Gastrocnemius medialis (tissue), 4 donors: ENCODE data around the gene ZNF418. TPM values are rescaled to one million over a fixed set of nuclear protein-coding genes. Genes with fewer than 3 reads are reported as not detected.
A peak's percentile ranks its signal among the peaks of the same experiment; 100 is the strongest.

Source experiments
- ATAC-seq, 2 donors: fragments of 150-250 bp; one replicate each; pipeline ENCODE4 v1.9.1; 2016
- DNase-seq, 2 donors: peaks; one replicate each; pipeline ENCODE4 v3.0.0-alpha.2; 2019
- H3K27ac ChIP-seq, 4 donors: fragments of 200-600 bp; sonication (generic); 1 replicate in 1 of 4; 2 replicates in 3 of 4; pipeline ENCODE4 v1.5.1; 2016 to 2018; ENCODE audit warnings: mild to moderate bottlenecking in 2 of 4, moderate library complexity in 1 of 4
- H3K27me3 ChIP-seq, 3 donors: fragments of 200-600 bp; sonication (generic) in 2 of 3; 1 replicate in 1 of 3; 2 replicates in 2 of 3; pipeline versions ENCODE4 v1.5.1 to v1.6.0; 2016 to 2019; ENCODE audit warnings: mild to moderate bottlenecking in 1 of 3, moderate library complexity in 1 of 3
- H3K36me3 ChIP-seq, 2 donors: fragments of 200-600 bp; sonication (generic) in 1 of 2; one replicate each; pipeline ENCODE4 v1.5.1; 2017 to 2018
- H3K4me1 ChIP-seq, 2 donors: fragments of 200-600 bp; sonication (generic) in 1 of 2; one replicate each; pipeline ENCODE4 v1.5.1; 2016 to 2017; ENCODE audit warnings: mild to moderate bottlenecking in 2 of 2
- H3K4me3 ChIP-seq, 4 donors: fragments of 200-600 bp; sonication (generic) in 3 of 4; 1 replicate in 1 of 4; 2 replicates in 3 of 4; pipeline ENCODE4 v1.5.1; 2016 to 2019; ENCODE audit warnings: mild to moderate bottlenecking in 2 of 4
- H3K9me3 ChIP-seq, 3 donors: fragments of 200-600 bp; sonication (generic) in 2 of 3; 1 replicate in 1 of 3; 2 replicates in 2 of 3; pipeline ENCODE4 v1.5.1; 2016 to 2019
- POLR2A ChIP-seq, 2 donors: fragments of 450-650 bp; IDR thresholded peaks; one replicate each; pipeline ENCODE4 v1.6.1; 2017; ENCODE audit warnings: antibody characterized with exemption in 2 of 2, mild to moderate bottlenecking in 2 of 2, moderate library complexity in 2 of 2
- in situ Hi-C, 4 donors: fragments of 200-750 bp; cut with MboI; loops; one replicate each; pipeline versions ENCODE4 v1.15.0 to v1.8.0; 2017; ENCODE audit warnings: low sequenced_read_pairs in 4 of 4
- intact Hi-C: fragments of 100-400 bp; cut with DNase I; formaldehyde crosslinking; loops from one replicate; pipeline ENCODE4 v1.15.1; 2023; ENCODE audit warnings: low total_unique reads
- total RNA-seq, 4 donors: library from RNA; depleted of rRNA; stranded (reverse); fragments of >200 nt; gene quantifications; one replicate each; pipeline versions ENCODE4 v1.1.0 to v1.2.3, GENCODE V29; 2016
- TF ChIP-seq, protein P1 (sequence below), 5 experiments: fragments of 450-650 bp in 3 of 5; fragments of 200-600 bp in 2 of 5; sonication (generic) in 2 of 5; IDR thresholded peaks in 4 of 5; conservative IDR thresholded peaks in 1 of 5; 1 replicate in 4 of 5; 2 replicates in 1 of 5; pipeline ENCODE4 v1.5.1; 2016 to 2019; ENCODE audit warnings: antibody characterized with exemption in 5 of 5, mild to moderate bottlenecking in 3 of 5, moderate library complexity in 3 of 5

The ZNF418 gene
- total RNA-seq, 4 donors from 2014 or later: 0.52 to 2.4 (median 0.87) TPM

GRCh38 chr19:57947419-57948134, 12.4 kb upstream of the ZNF418 start, which contains the start of gene ZNF256:
ZNF256 (minus strand) TSS chr19:57947706; CDS start chr19:57947474, 232 bp downstream.
- H3K9me3 ChIP-seq: peaks cover 0 to 22% (median 0%) of the 10 kb centered on the region in 3 donors
- ATAC-seq (peak; percentile 96 to 99), DNase-seq (peak; percentile 87 to 95)
- no peaks in the 10 kb centered on the region for H3K27me3 ChIP-seq
- intact Hi-C loops (loop anchor here (1.0 to 5.0 kb wide), 3 partner anchors 55 to 370 kb away; partner anchors contain the start of genes ZNF135, ZNF416 and ZNF606), in situ Hi-C loops (no loop called here)
- H3K27ac ChIP-seq: peak within 1 kb of the TSS; percentile 78 to 88 (median 85)
- peak within 1 kb of the TSS; percentile 77 to 99 (median 93) for H3K4me3 ChIP-seq
- peaks cover 7 to 8% of the 10 kb centered on the region in 2 donors for H3K4me1 ChIP-seq
- TF ChIP-seq, protein P1, sequence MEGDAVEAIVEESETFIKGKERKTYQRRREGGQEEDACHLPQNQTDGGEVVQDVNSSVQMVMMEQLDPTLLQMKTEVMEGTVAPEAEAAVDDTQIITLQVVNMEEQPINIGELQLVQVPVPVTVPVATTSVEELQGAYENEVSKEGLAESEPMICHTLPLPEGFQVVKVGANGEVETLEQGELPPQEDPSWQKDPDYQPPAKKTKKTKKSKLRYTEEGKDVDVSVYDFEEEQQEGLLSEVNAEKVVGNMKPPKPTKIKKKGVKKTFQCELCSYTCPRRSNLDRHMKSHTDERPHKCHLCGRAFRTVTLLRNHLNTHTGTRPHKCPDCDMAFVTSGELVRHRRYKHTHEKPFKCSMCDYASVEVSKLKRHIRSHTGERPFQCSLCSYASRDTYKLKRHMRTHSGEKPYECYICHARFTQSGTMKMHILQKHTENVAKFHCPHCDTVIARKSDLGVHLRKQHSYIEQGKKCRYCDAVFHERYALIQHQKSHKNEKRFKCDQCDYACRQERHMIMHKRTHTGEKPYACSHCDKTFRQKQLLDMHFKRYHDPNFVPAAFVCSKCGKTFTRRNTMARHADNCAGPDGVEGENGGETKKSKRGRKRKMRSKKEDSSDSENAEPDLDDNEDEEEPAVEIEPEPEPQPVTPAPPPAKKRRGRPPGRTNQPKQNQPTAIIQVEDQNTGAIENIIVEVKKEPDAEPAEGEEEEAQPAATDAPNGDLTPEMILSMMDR (IDR thresholded peaks at IDR 0.05 in 4 of 5, conservative IDR thresholded peaks at IDR 0.05 in 1 of 5): peak; percentile 32 to 67 (median 62)
- peak in 1 of 2 donors; percentile 25 for TF ChIP-seq POLR2A (IDR thresholded peaks at IDR 0.05)
- peaks cover 0 to 26% of the 10 kb centered on the region in 2 donors for H3K36me3 ChIP-seq

- peaks cover 0 to 31% of the 10 kb centered on the region in 2 donors for H3K36me3 ChIP-seq
- peaks cover 7 to 8% of the 10 kb centered on the region in 2 donors for H3K4me1 ChIP-seq
- intact Hi-C loops (loop anchor here (1.0 to 5.0 kb wide), 3 partner anchors 55 to 370 kb away; partner anchors contain the start of genes ZNF135, ZNF416 and ZNF606), in situ Hi-C loops (no loop called here)
- DNase-seq (peak in 1 of 2 donors; percentile 13), ATAC-seq (peak; percentile 7 to 8)
- H3K4me3 ChIP-seq: peak overlapping the region; percentile 77 to 99 (median 93)
- H3K27me3 ChIP-seq: no peaks in the 10 kb centered on the region
- peaks cover 0 to 27% (median 0%) of the 10 kb centered on the region in 3 donors for H3K9me3 ChIP-seq
- no peak for TF ChIP-seq POLR2A (IDR thresholded peaks at IDR 0.05)
- TF ChIP-seq, protein P1 (IDR thresholded peaks at IDR 0.05 in 4 of 5, conservative IDR thresholded peaks at IDR 0.05 in 1 of 5): no peak
- peak overlapping the region; percentile 78 to 88 (median 85) for H3K27ac ChIP-seq
These were observed 11.9 kb upstream of the ZNF418 start for GRCh38 chr19:57947088-57947418.

- DNase-seq: no peak
- intact Hi-C loops: loop anchor here (5.0 kb wide), 2 partner anchors 56 to 369 kb away; partner anchors contain the start of genes ZNF416 and ZNF606
- no peak for TF ChIP-seq POLR2A (IDR thresholded peaks at IDR 0.05)
- TF ChIP-seq, protein P1 (IDR thresholded peaks at IDR 0.05 in 4 of 5, conservative IDR thresholded peaks at IDR 0.05 in 1 of 5): no peak
- Histone ChIP-seq H3K27ac (no peak overlapping the region), H3K4me1 (peaks cover 7 to 8% of the 10 kb centered on the region in 2 donors), H3K36me3 (peaks cover 0 to 39% of the 10 kb centered on the region in 2 donors), H3K27me3 (no peaks in the 10 kb centered on the region), H3K4me3 (peak overlapping the region; percentile 77 to 99 (median 93)), H3K9me3 (peaks cover 0 to 34% (median 0%) of the 10 kb centered on the region in 3 donors)
- ATAC-seq: no peak
- in situ Hi-C loops: no loop called here
These were observed 11.1 kb upstream of the ZNF418 start for GRCh38 chr19:57946316-57946715.

GRCh38 chr19:57941593-57941992, 6.4 kb upstream of the ZNF418 start:
- no peak overlapping the region for H3K27ac ChIP-seq
- H3K27me3 ChIP-seq: no peaks in the 10 kb centered on the region
- TF ChIP-seq POLR2A (IDR thresholded peaks at IDR 0.05): no peak
- TF ChIP-seq, protein P1 (IDR thresholded peaks at IDR 0.05 in 4 of 5, conservative IDR thresholded peaks at IDR 0.05 in 1 of 5): no peak
- H3K36me3 ChIP-seq: peaks cover 7 to 78% of the 10 kb centered on the region in 2 donors
- ATAC-seq: no peak
- intact Hi-C loops (no loop called here), in situ Hi-C loops (no loop called here)
- DNase-seq: no peak
- no peak overlapping the region for H3K4me3 ChIP-seq
- peaks cover 4 to 6% of the 10 kb centered on the region in 2 donors for H3K4me1 ChIP-seq
- peaks cover 6 to 52% (median 12%) of the 10 kb centered on the region in 3 donors for H3K9me3 ChIP-seq
